CMK (cell line): ENCODE measurements around the gene MAP4K1.

Experiments
- DNase-seq: peaks from one replicate; pipeline ENCODE4 v3.0.0-alpha.2; 2010; ENCODE audit warnings: low read depth

Gene MAP4K1

GRCh38 chr19:38543807-38544568 is 73.8 kb downstream of the MAP4K1 start:
- peak; percentile 64 for DNase-seq

GRCh38 chr19:38543286-38543806 is 74.4 kb downstream of the MAP4K1 start:
- no peak for DNase-seq

GRCh38 chr19:38542040-38542439 is 75.7 kb downstream of the MAP4K1 start:
- DNase-seq = no peak

GRCh38 chr19:38539751-38540150 is 78.0 kb downstream of the MAP4K1 start:
- no peak for DNase-seq

- no peak for DNase-seq
These were observed 78.8 kb downstream of the MAP4K1 start for GRCh38 chr19:38538793-38539528.

- DNase-seq = no peak
These were observed 79.4 kb downstream of the MAP4K1 start for GRCh38 chr19:38538386-38538785.
